ENCODE data around the gene DUSP15.

DNA sequence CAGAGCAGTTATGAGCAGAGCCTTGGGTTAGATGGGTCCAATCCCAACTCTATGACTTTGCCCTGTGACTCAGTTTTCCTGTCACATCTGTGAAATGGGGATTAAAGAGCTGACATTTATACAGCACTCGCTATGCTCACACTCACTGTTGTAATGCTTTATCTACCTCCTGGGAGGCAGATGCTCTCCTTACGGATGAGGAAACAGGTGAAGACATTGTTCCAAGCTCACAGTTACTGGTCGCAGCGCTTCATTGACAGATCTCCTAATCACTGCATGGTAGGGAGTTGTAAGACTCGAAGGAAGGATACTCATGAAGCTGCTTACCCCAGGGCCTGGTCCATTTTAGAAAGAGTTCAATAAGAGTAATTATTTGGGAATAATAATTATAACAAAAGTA is 54.1 kb downstream of the DUSP15 start:
- TF ChIP-seq, protein P1, sequence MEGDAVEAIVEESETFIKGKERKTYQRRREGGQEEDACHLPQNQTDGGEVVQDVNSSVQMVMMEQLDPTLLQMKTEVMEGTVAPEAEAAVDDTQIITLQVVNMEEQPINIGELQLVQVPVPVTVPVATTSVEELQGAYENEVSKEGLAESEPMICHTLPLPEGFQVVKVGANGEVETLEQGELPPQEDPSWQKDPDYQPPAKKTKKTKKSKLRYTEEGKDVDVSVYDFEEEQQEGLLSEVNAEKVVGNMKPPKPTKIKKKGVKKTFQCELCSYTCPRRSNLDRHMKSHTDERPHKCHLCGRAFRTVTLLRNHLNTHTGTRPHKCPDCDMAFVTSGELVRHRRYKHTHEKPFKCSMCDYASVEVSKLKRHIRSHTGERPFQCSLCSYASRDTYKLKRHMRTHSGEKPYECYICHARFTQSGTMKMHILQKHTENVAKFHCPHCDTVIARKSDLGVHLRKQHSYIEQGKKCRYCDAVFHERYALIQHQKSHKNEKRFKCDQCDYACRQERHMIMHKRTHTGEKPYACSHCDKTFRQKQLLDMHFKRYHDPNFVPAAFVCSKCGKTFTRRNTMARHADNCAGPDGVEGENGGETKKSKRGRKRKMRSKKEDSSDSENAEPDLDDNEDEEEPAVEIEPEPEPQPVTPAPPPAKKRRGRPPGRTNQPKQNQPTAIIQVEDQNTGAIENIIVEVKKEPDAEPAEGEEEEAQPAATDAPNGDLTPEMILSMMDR (IDR thresholded peaks at IDR 0.05) = no peak
- no peak for TF ChIP-seq POLR2A (IDR thresholded peaks at IDR 0.05)
- TF ChIP-seq POLR2AphosphoS5 (IDR thresholded peaks at IDR 0.05) = no peak
